GM12892 (cell line): ENCODE data around the gene CD44.
A peak's percentile ranks its signal among the peaks of the same experiment; 100 is the strongest.

Source experiments
- DNase-seq: peaks from one replicate; pipeline ENCODE4 v3.0.0; 2011; ENCODE audit not compliant: insufficient read length
- FAIRE-seq: peaks from 2 replicates; lab custom pipeline; 2011; peaks lifted over from hg19 to GRCh38; lab: Jason Lieb, UNC
- POLR2A ChIP-seq: IDR thresholded peaks from 2 replicates; pipeline ENCODE4 v1.6.1; 2011; ENCODE audit warnings: low read depth, low read length, control low read depth
- POLR2AphosphoS5 ChIP-seq: IDR thresholded peaks from 2 replicates; pipeline ENCODE4 v1.6.1; 2011; ENCODE audit warnings: low read depth, low read length, control low read depth
- TAF1 ChIP-seq: IDR thresholded peaks from 2 replicates; pipeline ENCODE4 v1.6.1; 2011; ENCODE audit warnings: low read depth, mild to moderate bottlenecking, control low read depth, low read length, borderline replicate concordance

Gene CD44

GRCh38 chr11:35152575-35152974 lies 13.6 kb downstream of the CD44 start:
- peak; percentile 40 for FAIRE-seq
- TF ChIP-seq POLR2AphosphoS5 = no peak
- TF ChIP-seq POLR2A = no peak
- TF ChIP-seq TAF1 = no peak
- DNase-seq = no peak

DNA sequence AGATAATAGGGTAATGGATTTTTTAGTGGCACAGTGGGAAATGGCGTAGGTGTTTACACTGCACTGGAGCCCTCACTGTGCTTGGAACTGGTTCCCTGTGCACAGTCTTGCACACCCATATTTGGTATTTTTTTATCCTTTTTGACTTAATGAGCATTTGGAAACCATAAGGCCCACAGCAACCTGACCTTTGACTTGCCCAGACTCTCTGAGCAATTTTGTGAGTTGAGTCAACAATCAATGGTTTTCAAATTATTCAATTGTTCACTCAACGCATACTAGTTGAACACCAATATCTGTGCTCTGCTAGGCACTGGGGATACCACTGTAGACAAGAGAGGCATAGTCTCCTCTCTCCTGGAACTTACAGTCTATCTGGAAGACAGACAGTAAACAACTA lies 14.3 kb downstream of the CD44 start:
- DNase-seq (no peak), FAIRE-seq (peak; percentile 79)
- TF ChIP-seq POLR2AphosphoS5 (no peak; the same call in 1 of the 2 replicates), TAF1 (no peak), POLR2A (no peak)

DNA sequence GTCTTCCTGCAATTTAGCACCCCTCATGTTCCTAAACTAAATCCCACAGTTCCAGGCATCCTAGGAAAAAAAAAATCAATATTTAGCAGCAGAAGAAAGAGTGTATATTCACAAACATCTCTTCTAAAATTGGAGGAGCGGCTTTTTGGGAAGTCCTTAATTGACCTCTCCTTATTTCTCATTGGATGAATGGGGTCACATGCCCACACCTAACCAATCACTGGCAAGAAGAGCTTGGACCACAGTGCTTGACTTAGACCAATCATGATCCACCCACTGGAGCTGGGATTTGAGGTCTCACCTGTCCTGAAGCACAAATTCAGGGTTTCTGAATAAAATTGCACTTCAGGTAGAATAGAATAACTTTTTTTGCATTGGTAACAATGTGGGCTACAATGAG lies 16.0 kb downstream of the CD44 start:
- DNase-seq = no peak

GRCh38 chr11:35155677-35156076 lies 16.7 kb downstream of the CD44 start:
- FAIRE-seq (peak; percentile 38), DNase-seq (no peak)
- no peak for TF ChIP-seq POLR2AphosphoS5
- no peak; the same call in 1 of the 2 replicates for TF ChIP-seq POLR2A
- no peak for TF ChIP-seq TAF1

More for the DNA sequence above, 16.0 kb downstream of the CD44 start:
- no peak for FAIRE-seq
- no peak for TF ChIP-seq TAF1
- 0 out of 2 replicates have a peak, but pooled peaks have one; percentile 24 for TF ChIP-seq POLR2A

DNA sequence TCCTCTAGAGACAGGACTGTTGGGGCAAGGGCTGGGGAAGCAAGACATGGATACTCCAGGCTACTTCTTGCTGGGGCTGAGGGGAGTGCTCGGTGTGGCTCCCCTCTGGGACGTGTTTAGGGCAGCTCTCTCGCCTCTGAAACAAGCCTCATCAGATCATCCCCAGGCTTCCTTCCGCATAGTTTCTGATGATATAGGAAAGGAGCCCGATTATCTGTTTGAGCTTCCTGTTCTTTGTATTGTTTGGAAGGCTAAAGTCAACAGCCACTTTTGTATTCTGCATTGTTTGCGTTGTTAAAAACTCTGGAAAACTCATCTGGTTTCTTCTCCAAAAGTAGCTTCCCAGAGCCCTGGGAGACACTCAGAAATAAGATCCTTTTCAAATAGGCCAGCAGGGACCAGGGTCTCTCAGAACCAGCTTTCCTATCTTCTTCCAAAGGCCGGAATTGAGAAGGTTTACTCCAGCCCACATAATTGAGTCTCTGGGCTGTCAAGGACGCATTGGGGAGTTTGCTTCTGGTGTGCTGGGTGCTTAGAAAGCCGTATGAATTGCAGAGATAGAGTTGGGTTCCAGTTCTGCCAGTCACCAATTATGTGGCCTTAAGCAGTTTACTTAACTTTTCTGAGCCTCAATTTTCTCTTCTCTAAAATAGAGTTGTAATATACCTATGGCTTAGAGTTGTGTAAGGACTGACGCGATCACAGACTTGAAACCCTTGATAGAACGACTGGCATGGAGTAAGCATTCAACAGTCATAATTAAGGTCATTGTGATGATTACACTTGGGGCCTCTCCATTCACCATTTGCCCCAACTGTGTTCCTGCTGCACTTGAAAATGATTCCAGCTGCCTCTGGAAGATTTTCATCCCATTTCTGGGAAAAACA lies 19.1 kb downstream of the CD44 start:
- peak; percentile 89 for FAIRE-seq
- DNase-seq = no peak
- TF ChIP-seq TAF1 (no peak), POLR2A (no peak), POLR2AphosphoS5 (no peak; the same call in 1 of the 2 replicates)

DNA sequence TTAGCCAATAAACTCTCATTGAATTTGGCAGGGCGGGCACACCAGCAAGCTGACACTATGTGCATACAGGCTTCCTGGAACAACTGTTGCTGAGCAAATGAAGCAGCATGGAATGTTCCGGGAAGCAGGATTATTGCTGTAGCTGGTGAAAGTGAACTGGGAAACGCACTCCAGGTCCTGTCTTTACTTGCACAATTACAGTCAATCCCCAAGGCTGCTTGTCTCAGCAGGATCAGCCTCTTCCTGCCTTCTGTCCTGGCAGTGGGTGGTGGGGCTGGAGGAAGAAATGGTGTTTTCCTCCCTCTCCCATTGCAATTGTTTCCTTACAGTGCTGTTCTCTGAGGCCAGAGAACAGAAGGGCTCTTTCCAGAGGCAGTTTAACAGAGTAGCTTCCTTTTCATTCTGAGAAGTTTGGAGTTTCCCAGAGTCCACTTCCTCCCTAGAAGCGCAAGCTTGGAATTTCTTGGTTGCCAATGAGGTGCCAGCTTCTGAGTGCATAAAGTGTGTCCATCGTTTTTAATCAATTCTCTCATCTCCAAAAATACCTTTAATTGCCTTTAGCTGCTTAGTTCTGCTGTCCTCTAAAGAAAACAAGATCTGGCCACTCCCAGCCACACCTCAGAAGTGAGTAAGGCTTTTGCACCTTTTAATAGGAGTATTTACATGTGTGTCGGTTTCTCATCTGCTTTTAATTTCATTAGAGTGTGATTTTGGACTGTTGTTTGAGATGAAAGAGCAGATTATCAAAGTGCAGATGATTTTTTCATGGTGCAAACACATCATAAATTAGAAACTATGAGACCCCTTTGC lies 19.9 kb downstream of the CD44 start:
- peak; percentile 65 for FAIRE-seq
- TF ChIP-seq POLR2A = no peak; the same call in 1 of the 2 replicates
- TF ChIP-seq POLR2AphosphoS5 = peak; percentile 40; the same call in 1 of the 2 replicates
- no peak for DNase-seq

DNA sequence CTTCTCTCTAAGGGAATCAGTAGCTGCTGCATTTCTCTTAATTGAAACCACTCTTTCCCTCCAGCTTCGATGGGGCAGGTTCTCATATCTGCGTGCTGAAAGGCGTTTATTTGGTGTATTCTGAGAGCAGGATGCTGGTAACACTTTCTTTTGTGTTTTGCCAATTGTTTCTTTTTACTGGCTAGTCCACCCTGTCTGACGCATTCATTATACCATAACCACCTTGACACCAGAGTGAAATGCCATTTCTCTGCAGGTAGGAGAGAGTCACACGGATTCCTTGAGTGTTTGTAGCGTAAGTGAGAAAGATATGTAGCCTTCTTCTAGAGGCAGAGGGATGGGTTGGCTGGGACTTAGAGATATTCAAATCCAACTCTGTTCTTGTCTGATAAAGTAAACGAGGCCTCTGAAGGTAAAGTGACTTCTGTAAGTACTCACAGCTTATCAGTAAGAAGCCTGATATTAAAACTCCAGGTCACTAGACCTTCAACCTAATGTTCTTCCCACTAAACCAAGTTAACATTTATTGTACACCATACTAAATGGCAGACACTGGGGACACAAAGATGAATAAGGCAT lies 21.4 kb downstream of the CD44 start:
- no peak for DNase-seq
- FAIRE-seq = peak; percentile 61
- TF ChIP-seq TAF1 = no peak
- TF ChIP-seq POLR2A = 0 out of 2 replicates have a peak, but pooled peaks have one; percentile 12
- no peak for TF ChIP-seq POLR2AphosphoS5

GRCh38 chr11:35160902-35161597 lies 22.1 kb downstream of the CD44 start:
- peak; percentile 42 for FAIRE-seq
- TF ChIP-seq POLR2AphosphoS5 (peak; percentile 9; the same call in 1 of the 2 replicates), POLR2A (peak; percentile 11; the same call in 1 of the 2 replicates), TAF1 (no peak)
- no peak for DNase-seq

DNA sequence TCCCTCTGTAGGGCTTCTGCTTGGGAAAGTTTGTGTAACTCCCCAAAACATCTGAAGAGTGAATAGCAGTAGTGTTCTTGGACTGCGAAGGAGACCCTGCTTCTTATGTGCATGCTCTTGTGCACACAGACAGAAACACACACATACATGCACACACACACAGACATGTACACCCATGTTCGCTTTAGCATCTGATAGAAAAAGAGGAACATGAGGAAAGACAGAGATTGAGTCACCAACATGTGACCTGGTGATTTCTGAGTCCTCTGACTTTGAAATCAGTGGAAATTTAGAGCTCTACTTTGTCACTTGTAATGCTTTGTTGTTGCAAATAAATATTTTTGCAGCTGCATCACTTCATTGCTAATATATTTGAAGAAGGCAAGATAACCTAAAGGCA lies 23.8 kb downstream of the CD44 start:
- peak; percentile 89 for FAIRE-seq
- no peak for DNase-seq
- peak; percentile 44 for TF ChIP-seq POLR2A
- TF ChIP-seq POLR2AphosphoS5 = no peak

GRCh38 chr11:35163209-35163608 lies 24.2 kb downstream of the CD44 start:
- FAIRE-seq = no peak
- no peak for DNase-seq
- no peak for TF ChIP-seq TAF1
- no peak for TF ChIP-seq POLR2A
- TF ChIP-seq POLR2AphosphoS5 = no peak; the same call in 1 of the 2 replicates

- FAIRE-seq (peak; percentile 92), DNase-seq (no peak)
Observed at GRCh38 chr11:35163702-35164496, 24.9 kb downstream of the CD44 start.

More at GRCh38 chr11:35163702-35164496, 24.9 kb downstream of the CD44 start:
- no peak for TF ChIP-seq TAF1
- TF ChIP-seq POLR2AphosphoS5 = 0 out of 2 replicates have a peak, but pooled peaks have one; percentile 43
